HepG2 (cell line): ENCODE measurements around the gene SYMPK. TPM values are rescaled to one million over a fixed set of nuclear protein-coding genes. Genes with fewer than 3 reads are reported as not detected.
A peak's percentile ranks its signal among the peaks of the same experiment; 100 is the strongest.

Experiments
- ATAC-seq: fragments of 200-7000 bp; cut with Tn5 transposase; 3 replicates; pipeline ENCODE4 v1.9.1; 2020; ENCODE audit warnings: mild to moderate bottlenecking, moderate library complexity
- BruUV-seq: library from RNA; stranded (reverse); fragments of 400-500 nt; replicated peaks from 2 replicates; lab custom pipeline; 2021; lab: Mats Ljungman, UMichigan
- CTCF ChIA-PET: fragments of 300-600 bp; formaldehyde crosslinking; extraction: SDS; loops from one replicate; lab custom pipeline; 2021; ENCODE audit warnings: low total read pairs, inconsistent platforms, low intra/inter-chr PET ratio; lab: Yijun Ruan, JAX
- POLR2A ChIA-PET: fragments of 350-600 bp; sonication (Branson Sonifier 250); formaldehyde crosslinking; loops from one replicate; lab custom pipeline; 2020; ENCODE audit warnings: antibody characterized with exemption, inconsistent platforms; lab: Yijun Ruan, JAX
- DNase-seq: peaks from one replicate; pipeline ENCODE4 v3.0.0-alpha.2; 2015; ENCODE audit warnings: low spot score
- FAIRE-seq: peaks from 3 replicates; lab custom pipeline; 2011; peaks lifted over from hg19 to GRCh38; lab: Jason Lieb, UNC
- H2AFZ ChIP-seq: one replicate; pipeline ENCODE4 v1.6.1; 2011; ENCODE audit warnings: low read length, inconsistent platforms
- H3K27ac ChIP-seq: fragments of 300-600 bp; 3 replicates; pipeline ENCODE4 v1.8.0; 2011; ENCODE audit warnings: mixed run types, mild to moderate bottlenecking, mixed read lengths, low read length, inconsistent platforms; ENCODE audit not compliant: insufficient read depth; ENCODE audit errors: extremely low read length
- H3K27me3 ChIP-seq, 2 experiments: fragments of 200-600 bp in 1 of 2; 2 replicates in 1 of 2; 3 replicates in 1 of 2; pipeline versions ENCODE4 v1.6.0 to v1.8.0; 2011; ENCODE audit warnings: low read length in 2 of 2, mild to moderate bottlenecking in 2 of 2, moderate library complexity in 2 of 2, inconsistent platforms in 1 of 2; ENCODE audit not compliant: insufficient read depth in 2 of 2, control insufficient read depth in 1 of 2
- H3K36me3 ChIP-seq, 2 experiments: fragments of 200-600 bp in 1 of 2; replicated peaks in 1 of 2; 2 replicates in 1 of 2; 3 replicates in 1 of 2; pipeline versions ENCODE4 v1.5.1 to v1.8.0; 2011; ENCODE audit warnings: low read length in 2 of 2, inconsistent platforms in 1 of 2; ENCODE audit not compliant: insufficient read depth in 2 of 2, control insufficient read depth in 1 of 2
- H3K4me1 ChIP-seq: 2 replicates; pipeline ENCODE4 v1.5.1; 2012; ENCODE audit warnings: low read length, inconsistent platforms; ENCODE audit not compliant: insufficient read depth
- H3K4me2 ChIP-seq: 2 replicates; pipeline ENCODE4 v1.6.0; 2011; ENCODE audit warnings: low read depth, low read length, inconsistent platforms
- H3K4me3 ChIP-seq, 3 experiments: fragments of 200-600 bp in 1 of 3; sonication (generic), shearing (Covaris generic) in 1 of 3; replicated peaks in 1 of 3; 2 replicates each; pipeline ENCODE4 v1.5.1; 2011 to 2016; ENCODE audit warnings: low read length in 3 of 3, inconsistent platforms in 2 of 3, low read depth in 2 of 3, mild to moderate bottlenecking in 2 of 3, control low read depth in 1 of 3, mixed read lengths in 1 of 3; ENCODE audit not compliant: insufficient read depth in 1 of 3
- H3K79me2 ChIP-seq: one replicate; pipeline ENCODE4 v1.6.1; 2011; ENCODE audit warnings: low read length, inconsistent platforms; ENCODE audit not compliant: insufficient read depth
- H3K9ac ChIP-seq: 2 replicates; pipeline ENCODE4 v1.6.0; 2011; ENCODE audit warnings: mild to moderate bottlenecking, low read depth, low read length, inconsistent platforms; ENCODE audit not compliant: insufficient read depth
- H3K9me3 ChIP-seq: 2 replicates; pipeline ENCODE4 v1.5.1; 2012; ENCODE audit warnings: mild to moderate bottlenecking, low read length
- H4K20me1 ChIP-seq: 2 replicates; pipeline ENCODE4 v1.6.0; 2011; ENCODE audit warnings: inconsistent platforms, mild to moderate bottlenecking, low read length, moderate library complexity; ENCODE audit not compliant: insufficient read depth
- KLF6 ChIP-seq: IDR thresholded peaks from 2 replicates; pipeline ENCODE4 v1.8.0; 2016; ENCODE audit warnings: missing biosample characterization, missing genetic modification reagents
- RAD51 ChIP-seq: fragments of 450-650 bp; IDR thresholded peaks from 2 replicates; pipeline ENCODE4 v1.6.1; 2016; ENCODE audit warnings: borderline replicate concordance
- RFXAP ChIP-seq: sonication (generic); formaldehyde crosslinking; IDR thresholded peaks from 2 replicates; pipeline ENCODE4 v1.4.0; 2020; ENCODE audit warnings: missing genetic modification reagents, borderline replicate concordance
- SAP130 ChIP-seq: IDR thresholded peaks from 2 replicates; pipeline ENCODE4 v1.6.1; 2016; ENCODE audit warnings: low read depth
- TOE1 ChIP-seq: sonication (generic); formaldehyde crosslinking; IDR thresholded peaks from 2 replicates; pipeline ENCODE4 v1.4.0; 2020; ENCODE audit warnings: mild to moderate bottlenecking, missing genetic modification reagents
- YY1 ChIP-seq: IDR thresholded peaks from 2 replicates; pipeline ENCODE4 v1.6.1; 2011; ENCODE audit warnings: low read length, low read depth, moderate library complexity, mild to moderate bottlenecking; ENCODE audit not compliant: insufficient read depth, insufficient replicate concordance
- ZNF124 ChIP-seq: sonication (generic); formaldehyde crosslinking; IDR thresholded peaks from 2 replicates; pipeline ENCODE4 v1.4.0; 2020; ENCODE audit warnings: missing genetic modification reagents
- ZNF329 ChIP-seq: sonication (generic); formaldehyde crosslinking; IDR thresholded peaks from 2 replicates; pipeline ENCODE4 v1.9.0; 2021; ENCODE audit warnings: low read depth, mild to moderate bottlenecking, missing genetic modification reagents
- ZNF644 ChIP-seq: IDR thresholded peaks from 2 replicates; pipeline ENCODE4 v1.6.1; 2016; ENCODE audit warnings: low read depth
- ZNF777 ChIP-seq: sonication (generic); formaldehyde crosslinking; IDR thresholded peaks from 2 replicates; pipeline ENCODE4 v1.4.0; 2020; ENCODE audit warnings: missing genetic modification reagents
- WGBS: methylation state at CpG from one replicate; pipeline ENCODE4 v1.1.6; 2017; ENCODE audit warnings: low lambda C conversion rate; 5-methylcytosine and 5-hydroxymethylcytosine counted together
- in situ Hi-C: cut with HindIII; loops from 2 replicates; pipeline ENCODE4 v1.10.0; 2017; ENCODE audit warnings: low pct_unique_long_range_greater_than_20kb; ENCODE audit not compliant: extremely low pct_ligation_motif_present
- intact Hi-C: fragments of 100-400 bp; cut with micrococcal nuclease; formaldehyde crosslinking; loops from one replicate; pipeline ENCODE4 v1.10.0; 2022; ENCODE audit not compliant: unreplicated experiment
- polyA plus RNA-seq, 8 experiments: library from polyadenylated mRNA; depleted of rRNA in 3 of 8; stranded (reverse) in 7 of 8; unstranded in 1 of 8; fragments of >200 nt; fragmentation: Illumina TruSeq in 4 of 8; extraction: Trizol in 4 of 8; gene quantifications; 2 replicates each; pipeline versions ENCODE4 v1.2.1 to v1.2.3, GENCODE V29; 2011 to 2016; ENCODE audit warnings: low read depth in 4 of 8, missing spikeins in 1 of 8, mixed read lengths in 1 of 8; ENCODE audit not compliant: insufficient read depth in 1 of 8
- total RNA-seq, 5 experiments: library from RNA; depleted of rRNA; stranded (reverse); fragments of >200 nt; fragmentation: Illumina TruSeq; extraction: Trizol; gene quantifications; 2 replicates each; pipeline ENCODE4 v1.2.3, GENCODE V29; 2016; ENCODE audit warnings: low read depth in 1 of 5
- TF ChIP-seq, protein P1 (sequence below): sonication (generic); formaldehyde crosslinking; conservative IDR thresholded peaks from 2 replicates; pipeline ENCODE4 v1.8.1; 2023; ENCODE audit warnings: missing genetic modification reagents
- TF ChIP-seq, protein P2 (sequence below): sonication (generic); formaldehyde crosslinking; IDR thresholded peaks from 2 replicates; pipeline ENCODE4 v1.5.1; 2020; ENCODE audit warnings: mild to moderate bottlenecking, moderate library complexity, missing genetic modification reagents

The SYMPK gene
- total and polyA plus RNA-seq, 2 of the 13 experiments (the other 11 are each of a cell fraction or from before 2014, with no cell fraction given), result 21.9 to 55.7 TPM

- under 1% methylated on average over 11 of the region's 11 CpGs for WGBS
- POLR2A ChIA-PET, result interaction anchor here (1.3 to 13.2 kb wide), 6 partner anchors 14 to 133 kb away, joined by 7 to 388 read pairs (median 26); partner anchors contain the start of genes CCDC61, IRF2BP1, MYPOP and SIX5
- 0 out of 2 replicates have a peak, but pooled peaks cover 9% of the 10 kb centered on the region for H4K20me1 ChIP-seq
- intact Hi-C loops, result no loop called here
- TF ChIP-seq, protein P1, sequence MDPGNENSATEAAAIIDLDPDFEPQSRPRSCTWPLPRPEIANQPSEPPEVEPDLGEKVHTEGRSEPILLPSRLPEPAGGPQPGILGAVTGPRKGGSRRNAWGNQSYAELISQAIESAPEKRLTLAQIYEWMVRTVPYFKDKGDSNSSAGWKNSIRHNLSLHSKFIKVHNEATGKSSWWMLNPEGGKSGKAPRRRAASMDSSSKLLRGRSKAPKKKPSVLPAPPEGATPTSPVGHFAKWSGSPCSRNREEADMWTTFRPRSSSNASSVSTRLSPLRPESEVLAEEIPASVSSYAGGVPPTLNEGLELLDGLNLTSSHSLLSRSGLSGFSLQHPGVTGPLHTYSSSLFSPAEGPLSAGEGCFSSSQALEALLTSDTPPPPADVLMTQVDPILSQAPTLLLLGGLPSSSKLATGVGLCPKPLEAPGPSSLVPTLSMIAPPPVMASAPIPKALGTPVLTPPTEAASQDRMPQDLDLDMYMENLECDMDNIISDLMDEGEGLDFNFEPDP (CRISPR knock-in tag), result 0 out of 2 replicates have a peak, but pooled peaks have one; percentile 42
- TF ChIP-seq ZNF777 (CRISPR knock-in tag) (no peak), RAD51 (peak; percentile 26; the same call in 1 of the 2 replicates), ZNF124 (CRISPR knock-in tag) (0 out of 2 replicates have a peak, but pooled peaks have one; percentile 11), YY1 (no peak), KLF6 (CRISPR knock-in tag) (0 out of 2 replicates have a peak, but pooled peaks have one; percentile 8), SAP130 (CRISPR knock-in tag) (0 out of 2 replicates have a peak, but pooled peaks have one; percentile 28), ZNF644 (CRISPR knock-in tag) (no peak), ZNF329 (CRISPR knock-in tag) (no peak), TOE1 (CRISPR knock-in tag) (no peak), RFXAP (CRISPR knock-in tag) (no peak)
- TF ChIP-seq, protein P2, sequence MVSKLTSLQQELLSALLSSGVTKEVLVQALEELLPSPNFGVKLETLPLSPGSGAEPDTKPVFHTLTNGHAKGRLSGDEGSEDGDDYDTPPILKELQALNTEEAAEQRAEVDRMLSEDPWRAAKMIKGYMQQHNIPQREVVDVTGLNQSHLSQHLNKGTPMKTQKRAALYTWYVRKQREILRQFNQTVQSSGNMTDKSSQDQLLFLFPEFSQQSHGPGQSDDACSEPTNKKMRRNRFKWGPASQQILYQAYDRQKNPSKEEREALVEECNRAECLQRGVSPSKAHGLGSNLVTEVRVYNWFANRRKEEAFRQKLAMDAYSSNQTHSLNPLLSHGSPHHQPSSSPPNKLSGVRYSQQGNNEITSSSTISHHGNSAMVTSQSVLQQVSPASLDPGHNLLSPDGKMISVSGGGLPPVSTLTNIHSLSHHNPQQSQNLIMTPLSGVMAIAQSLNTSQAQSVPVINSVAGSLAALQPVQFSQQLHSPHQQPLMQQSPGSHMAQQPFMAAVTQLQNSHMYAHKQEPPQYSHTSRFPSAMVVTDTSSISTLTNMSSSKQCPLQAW, result no peak
- TF ChIP-seq, all 625 proteins: peak for 5
- peaks cover 61% of the 10 kb centered on the region for H3K79me2 ChIP-seq
- peaks cover 33% of the 10 kb centered on the region for H3K4me1 ChIP-seq
- H3K27me3 ChIP-seq, result no peaks in the 10 kb centered on the region; a peak in 1 of 5 replicates
- H3K36me3 ChIP-seq, result peaks cover 6 to 13% of the 10 kb centered on the region in 2 experiments; a peak in 3 of 5 replicates
- ATAC-seq (no peak), FAIRE-seq (no peak), DNase-seq (no peak)
- CTCF ChIA-PET, result interaction anchor here (5.8 kb wide), 1 partner anchor 22 kb away, joined by 263 read pairs; the partner anchor contains the start of gene IRF2BP1
- H3K4me2 ChIP-seq, result peak overlapping the region; percentile 75
- peak overlapping the region; percentile 71 for H3K27ac ChIP-seq
- BruUV-seq, result no TSS peak
- H2AFZ ChIP-seq, result no peak overlapping the region
- no peaks in the 10 kb centered on the region for H3K9me3 ChIP-seq
- peak overlapping the region; percentile 86 for H3K9ac ChIP-seq
- peak overlapping the region; percentile 78 to 93 (median 92) for H3K4me3 ChIP-seq
- in situ Hi-C loops, result no loop called here
Observed at GRCh38 chr19:45862271-45862563, 730 bp downstream of the SYMPK start.
